Bronchial smooth muscle cell (primary cell): Measurements from ENCODE around the gene C1orf185. TPM values are rescaled to one million over a fixed set of nuclear protein-coding genes. Genes with fewer than 3 reads are reported as not detected.

Source experiments
- total RNA-seq: library from RNA; depleted of rRNA; stranded (reverse); fragments of >200 nt; gene quantifications from 2 replicates; pipeline ENCODE4 v1.2.1, GENCODE V29; 2014

C1orf185 gene
- total RNA-seq: not detected in 2 replicates

DNA sequence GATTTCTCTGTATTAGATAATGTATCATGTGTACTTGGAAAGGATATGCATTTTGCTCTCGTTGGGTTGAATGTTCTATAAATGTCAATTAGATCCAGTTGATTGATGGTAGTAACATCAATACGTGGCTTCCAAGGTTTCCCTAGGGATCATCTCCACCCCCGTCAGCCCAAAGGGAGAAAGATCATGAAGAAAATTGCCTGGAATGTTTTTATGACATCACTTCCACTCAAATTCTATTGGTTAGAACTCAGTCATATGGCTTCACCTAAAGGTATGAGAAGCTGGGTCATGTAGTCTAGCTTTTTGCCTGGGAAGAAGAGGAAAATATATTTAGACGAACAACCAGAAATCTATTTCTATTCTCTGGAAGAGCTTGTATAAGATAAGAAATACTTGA, at the start of gene C1orf185:
Gene C1orf185 (plus strand): TSS at position 253 of the 400 bp plus-strand sequence. CDS start 6 bp downstream, at position 259.

Other genes starting within 250 kb of the C1orf185 start
- gene FAF1, start 142.0 kb upstream of the C1orf185 start, total RNA-seq: 34.8 and 35.0 TPM in 2 replicates
- 20.5 and 28.9 TPM in 2 replicates for gene CDKN2C, start 132.0 kb upstream of the C1orf185 start, total RNA-seq
- gene RNF11, start 134.0 kb downstream of the C1orf185 start, total RNA-seq: 64.6 and 83.1 TPM in 2 replicates
- gene TTC39A, start 228.3 kb downstream of the C1orf185 start, total RNA-seq: 0.26 and 1.1 TPM in 2 replicates